K562 (cell line): ENCODE measurements around the gene PSMD8. TPM values are rescaled to one million over a fixed set of nuclear protein-coding genes. Genes with fewer than 3 reads are reported as not detected.

Source experiments
- ZNF316 ChIP-seq: fragments of 450-650 bp; IDR thresholded peaks from 2 replicates; pipeline ENCODE4 v1.6.1; 2016
- polyA plus RNA-seq, 8 experiments: library from polyadenylated mRNA; depleted of rRNA in 4 of 8; stranded (reverse) in 5 of 8; unstranded in 3 of 8; fragments of >200 nt; fragmentation: Nextera tagmentation in 2 of 8; fragmentation: Illumina TruSeq in 1 of 8; extraction: Ambion mirVana in 2 of 8; extraction: Trizol in 1 of 8; gene quantifications; 2 replicates each; pipeline versions ENCODE4 v1.2.1 to v1.2.3, GENCODE V29; 2011 to 2014; ENCODE audit warnings: inconsistent platforms in 1 of 8, missing spikeins in 1 of 8
- total RNA-seq, 7 experiments: library from RNA; depleted of rRNA in 6 of 7; stranded (reverse); fragments of >200 nt in 6 of 7; fragmentation: Illumina TruSeq in 2 of 7; extraction: Trizol in 2 of 7; gene quantifications; 2 replicates each; pipeline versions ENCODE4 v1.2.1 to v1.2.3, GENCODE V29; 2011 to 2021; ENCODE audit warnings: low replicate concordance in 1 of 7
- TF ChIP-seq, protein P1 (sequence below): fragments of 450-650 bp; IDR thresholded peaks from 2 replicates; pipeline ENCODE4 v1.6.1; 2017; ENCODE audit warnings: antibody characterized with exemption, mild to moderate bottlenecking
- TF ChIP-seq, protein P2 (sequence below), 2 experiments: fragments of 450-650 bp; IDR thresholded peaks; 2 replicates each; pipeline ENCODE4 v1.6.1; 2016

PSMD8 gene
- total and polyA plus RNA-seq, 9 of the 15 experiments (the other 6 are each of a cell fraction or from before 2014, with no cell fraction given), result 130 to 583 (median 315) TPM

DNA sequence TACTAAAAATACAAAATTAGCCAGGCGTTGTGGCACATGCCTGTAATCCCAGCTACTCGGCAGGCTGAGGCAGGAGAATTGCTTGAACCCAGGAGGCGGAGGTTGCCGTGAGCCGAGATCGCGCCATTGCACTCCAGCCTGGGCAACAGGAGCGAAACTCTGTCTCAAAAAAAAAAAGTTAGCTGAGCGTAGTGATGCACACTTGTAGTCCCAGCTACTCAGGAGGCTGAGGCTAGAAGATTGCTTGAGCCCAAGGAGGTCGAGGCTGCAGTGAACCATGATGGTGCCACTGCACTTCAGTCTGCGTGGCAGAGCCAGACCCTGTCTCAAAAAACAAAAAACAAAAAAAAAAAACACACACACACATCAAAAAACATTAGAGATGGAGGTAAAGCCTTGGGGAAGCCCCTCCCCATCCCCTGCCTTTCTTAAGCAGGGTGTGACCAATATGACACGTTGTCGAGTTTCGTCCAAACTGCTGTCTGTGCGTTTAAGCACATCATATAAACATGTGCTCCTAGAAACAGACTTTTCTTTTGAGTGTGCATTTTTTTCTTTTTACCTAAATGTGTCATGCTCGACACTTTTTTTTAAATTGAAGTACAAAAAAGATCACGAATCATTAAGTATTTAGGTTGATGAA, 52.8 kb downstream of the PSMD8 start (continued):
- TF ChIP-seq, protein P1, sequence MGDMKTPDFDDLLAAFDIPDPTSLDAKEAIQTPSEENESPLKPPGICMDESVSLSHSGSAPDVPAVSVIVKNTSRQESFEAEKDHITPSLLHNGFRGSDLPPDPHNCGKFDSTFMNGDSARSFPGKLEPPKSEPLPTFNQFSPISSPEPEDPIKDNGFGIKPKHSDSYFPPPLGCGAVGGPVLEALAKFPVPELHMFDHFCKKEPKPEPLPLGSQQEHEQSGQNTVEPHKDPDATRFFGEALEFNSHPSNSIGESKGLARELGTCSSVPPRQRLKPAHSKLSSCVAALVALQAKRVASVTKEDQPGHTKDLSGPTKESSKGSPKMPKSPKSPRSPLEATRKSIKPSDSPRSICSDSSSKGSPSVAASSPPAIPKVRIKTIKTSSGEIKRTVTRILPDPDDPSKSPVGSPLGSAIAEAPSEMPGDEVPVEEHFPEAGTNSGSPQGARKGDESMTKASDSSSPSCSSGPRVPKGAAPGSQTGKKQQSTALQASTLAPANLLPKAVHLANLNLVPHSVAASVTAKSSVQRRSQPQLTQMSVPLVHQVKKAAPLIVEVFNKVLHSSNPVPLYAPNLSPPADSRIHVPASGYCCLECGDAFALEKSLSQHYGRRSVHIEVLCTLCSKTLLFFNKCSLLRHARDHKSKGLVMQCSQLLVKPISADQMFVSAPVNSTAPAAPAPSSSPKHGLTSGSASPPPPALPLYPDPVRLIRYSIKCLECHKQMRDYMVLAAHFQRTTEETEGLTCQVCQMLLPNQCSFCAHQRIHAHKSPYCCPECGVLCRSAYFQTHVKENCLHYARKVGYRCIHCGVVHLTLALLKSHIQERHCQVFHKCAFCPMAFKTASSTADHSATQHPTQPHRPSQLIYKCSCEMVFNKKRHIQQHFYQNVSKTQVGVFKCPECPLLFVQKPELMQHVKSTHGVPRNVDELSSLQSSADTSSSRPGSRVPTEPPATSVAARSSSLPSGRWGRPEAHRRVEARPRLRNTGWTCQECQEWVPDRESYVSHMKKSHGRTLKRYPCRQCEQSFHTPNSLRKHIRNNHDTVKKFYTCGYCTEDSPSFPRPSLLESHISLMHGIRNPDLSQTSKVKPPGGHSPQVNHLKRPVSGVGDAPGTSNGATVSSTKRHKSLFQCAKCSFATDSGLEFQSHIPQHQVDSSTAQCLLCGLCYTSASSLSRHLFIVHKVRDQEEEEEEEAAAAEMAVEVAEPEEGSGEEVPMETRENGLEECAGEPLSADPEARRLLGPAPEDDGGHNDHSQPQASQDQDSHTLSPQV, result 0 out of 2 replicates have a peak, but pooled peaks have one; percentile 23
- peak; percentile 79 for TF ChIP-seq ZNF316
- TF ChIP-seq, protein P2, sequence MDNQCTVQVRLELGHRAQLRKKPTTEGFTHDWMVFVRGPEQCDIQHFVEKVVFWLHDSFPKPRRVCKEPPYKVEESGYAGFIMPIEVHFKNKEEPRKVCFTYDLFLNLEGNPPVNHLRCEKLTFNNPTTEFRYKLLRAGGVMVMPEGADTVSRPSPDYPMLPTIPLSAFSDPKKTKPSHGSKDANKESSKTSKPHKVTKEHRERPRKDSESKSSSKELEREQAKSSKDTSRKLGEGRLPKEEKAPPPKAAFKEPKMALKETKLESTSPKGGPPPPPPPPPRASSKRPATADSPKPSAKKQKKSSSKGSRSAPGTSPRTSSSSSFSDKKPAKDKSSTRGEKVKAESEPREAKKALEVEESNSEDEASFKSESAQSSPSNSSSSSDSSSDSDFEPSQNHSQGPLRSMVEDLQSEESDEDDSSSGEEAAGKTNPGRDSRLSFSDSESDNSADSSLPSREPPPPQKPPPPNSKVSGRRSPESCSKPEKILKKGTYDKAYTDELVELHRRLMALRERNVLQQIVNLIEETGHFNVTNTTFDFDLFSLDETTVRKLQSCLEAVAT (IDR thresholded peaks at IDR 0.05), result 0 out of 4 replicates have a peak, but pooled peaks of 1 of the 2 experiments have one; percentile 33
